EH (cell line): ENCODE results near the gene ATAT1.

Experiments
- DNase-seq: peaks from one replicate; pipeline ENCODE4 v3.0.0-alpha.2; 2015; ENCODE audit warnings: low read depth

ATAT1 gene

GRCh38 chr6:30613251-30614043, 13.2 kb upstream of the ATAT1 start:
- peak; percentile 27 for DNase-seq

- DNase-seq: peak; percentile 19
Observed at GRCh38 chr6:30614044-30614842, 12.4 kb upstream of the ATAT1 start.

GRCh38 chr6:30614843-30615218, 11.8 kb upstream of the ATAT1 start:
- peak; percentile 99 for DNase-seq

- DNase-seq: peak; percentile 92
Observed at GRCh38 chr6:30615219-30615957, 11.3 kb upstream of the ATAT1 start.

- peak; percentile 46 for DNase-seq
Observed at GRCh38 chr6:30615958-30616810, 10.5 kb upstream of the ATAT1 start.

GRCh38 chr6:30616811-30617564, 9.7 kb upstream of the ATAT1 start, which contains the start of gene PPP1R10:
Gene PPP1R10 (minus strand): TSS chr6:30617243. CDS start chr6:30609944, 7,299 bp downstream.
- DNase-seq: peak; percentile 100

- DNase-seq: peak; percentile 99
Observed at GRCh38 chr6:30617565-30618269, 9.0 kb upstream of the ATAT1 start, which contains the start of gene MRPS18B. Gene MRPS18B (plus strand): TSS chr6:30617840. CDS start chr6:30617866, 26 bp downstream.

- DNase-seq: no peak
Observed at GRCh38 chr6:30618270-30618797, 8.3 kb upstream of the ATAT1 start.

GRCh38 chr6:30619561-30619960, 7.1 kb upstream of the ATAT1 start:
- DNase-seq: no peak

GRCh38 chr6:30625511-30625910, 1.2 kb upstream of the ATAT1 start:
- no peak for DNase-seq

- DNase-seq: no peak
Observed at GRCh38 chr6:30635834-30636233, 9.2 kb downstream of the ATAT1 start.

- no peak for DNase-seq
Observed at GRCh38 chr6:30640481-30640880, 13.8 kb downstream of the ATAT1 start.

GRCh38 chr6:30641048-30641447, 14.4 kb downstream of the ATAT1 start:
- no peak for DNase-seq

- DNase-seq: no peak
Observed at GRCh38 chr6:30643656-30644055, 17.0 kb downstream of the ATAT1 start.

GRCh38 chr6:30644769-30645168, 18.1 kb downstream of the ATAT1 start:
- DNase-seq: no peak

- no peak for DNase-seq
Observed at GRCh38 chr6:30645989-30646388, 19.3 kb downstream of the ATAT1 start.

GRCh38 chr6:30646450-30647241, 20.0 kb downstream of the ATAT1 start, which contains the start of gene C6orf136:
Gene C6orf136 (plus strand): TSS chr6:30647133. CDS start chr6:30647232, 99 bp downstream.
- peak; percentile 94 for DNase-seq

GRCh38 chr6:30647242-30648116, 20.8 kb downstream of the ATAT1 start:
- peak; percentile 70 for DNase-seq
